GM18502 (cell line): Measurements from ENCODE around the gene ADCYAP1.
"Not testable (repeated sequence)": the region's sequence is repeated elsewhere in the genome, so short reads cannot be mapped to it uniquely, and the experiment has no call there.

Experiments
- ATAC-seq: cut with Tn5 transposase; IDR thresholded peaks from one replicate; pipeline ENCODE4 v1.9.1; 2021; ENCODE audit warnings: mild to moderate bottlenecking; ENCODE audit not compliant: unreplicated experiment, poor library complexity

Gene ADCYAP1

GRCh38 chr18:904218-905090 lies at the start of gene ADCYAP1:
Gene ADCYAP1 (plus strand): TSS chr18:904871. CDS start chr18:905387, 516 bp downstream.
- no peak for ATAC-seq

GRCh38 chr18:857986-858385 lies 46.7 kb upstream of the ADCYAP1 start:
- ATAC-seq, result no peak

GRCh38 chr18:864872-865273 lies 39.8 kb upstream of the ADCYAP1 start:
- peak; percentile 96 for ATAC-seq

- no peak for ATAC-seq
Measured at GRCh38 chr18:867257-867656, 37.4 kb upstream of the ADCYAP1 start.

- not testable (repeated sequence) for ATAC-seq
Measured at GRCh38 chr18:873426-873825, 31.2 kb upstream of the ADCYAP1 start.

GRCh38 chr18:875912-876311 lies 28.8 kb upstream of the ADCYAP1 start:
- no peak for ATAC-seq

- ATAC-seq, result no peak
Measured at GRCh38 chr18:877238-877637, 27.4 kb upstream of the ADCYAP1 start.

GRCh38 chr18:886076-886475 lies 18.6 kb upstream of the ADCYAP1 start:
- no peak for ATAC-seq

- ATAC-seq, result no peak
Measured at GRCh38 chr18:887716-888115, 17.0 kb upstream of the ADCYAP1 start.

GRCh38 chr18:892316-892715 lies 12.4 kb upstream of the ADCYAP1 start:
- ATAC-seq, result no peak

- no peak for ATAC-seq
Measured at GRCh38 chr18:896315-896714, 8.4 kb upstream of the ADCYAP1 start.

- ATAC-seq, result no peak
Measured at GRCh38 chr18:901761-902160, 2.9 kb upstream of the ADCYAP1 start.

- ATAC-seq, result no peak
Measured at GRCh38 chr18:902229-902628, 2.4 kb upstream of the ADCYAP1 start.

- ATAC-seq, result no peak
Measured at GRCh38 chr18:903701-904100, 970 bp upstream of the ADCYAP1 start.

- no peak for ATAC-seq
Measured at GRCh38 chr18:905307-905947, 756 bp downstream of the ADCYAP1 start.

GRCh38 chr18:905948-906415 lies 1.3 kb downstream of the ADCYAP1 start:
- no peak for ATAC-seq

GRCh38 chr18:906416-907114 lies 1.9 kb downstream of the ADCYAP1 start:
- ATAC-seq, result no peak

- no peak for ATAC-seq
Measured at GRCh38 chr18:907115-907884, 2.6 kb downstream of the ADCYAP1 start.

- ATAC-seq, result no peak
Measured at GRCh38 chr18:907885-908757, 3.5 kb downstream of the ADCYAP1 start.
